ENCODE data around the gene PLCL2. TPM values are rescaled to one million over a fixed set of nuclear protein-coding genes. Genes with fewer than 3 reads are reported as not detected.

Gene PLCL2
- total and polyA plus RNA-seq, 4 donors, result 1.5 to 16.5 (median 9.4) TPM

DNA sequence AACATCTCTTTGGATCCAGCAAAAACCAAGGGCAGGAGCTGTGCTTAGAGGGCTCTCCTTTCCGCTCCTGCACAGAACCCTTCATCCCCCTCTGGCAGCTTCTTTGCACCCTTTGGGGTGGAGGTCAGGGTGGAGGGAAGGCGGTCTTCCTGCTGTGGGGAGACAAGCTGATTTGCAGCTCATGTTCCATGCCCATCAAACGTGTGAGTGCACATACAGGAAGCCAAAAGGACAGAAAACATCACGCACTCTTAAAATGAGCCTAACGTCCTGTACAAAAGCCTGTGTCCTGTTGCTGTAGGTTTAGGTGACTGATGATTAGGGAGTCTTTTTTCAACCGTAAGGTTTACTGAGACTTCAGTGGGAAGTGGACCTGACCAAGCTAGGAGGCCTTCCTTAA is 195.2 kb downstream of the PLCL2 start:
- Histone ChIP-seq H3K27me3 (ENCODE audit: control insufficient read depth in 4 of 4, insufficient read depth in 4 of 4, low read length in 3 of 4) (no peaks in the 10 kb centered on the region), H3K9ac (ENCODE audit: low read depth in 1 of 2, low read length in 2 of 2) (no peak overlapping the region), H3K27ac (ENCODE audit: low read depth in 1 of 2, low read length in 2 of 2) (no peak overlapping the region), H3K4me1 (ENCODE audit: control insufficient read depth in 4 of 4, insufficient read depth in 4 of 4, low read length in 3 of 4) (no peaks in the 10 kb centered on the region), H3K36me3 (ENCODE audit: control insufficient read depth in 4 of 4, insufficient read depth in 3 of 4, low read depth in 1 of 4, low read length in 3 of 4) (peaks cover 0 to 8% (median 4%) of the 10 kb centered on the region in 4 donors), H3K9me3 (ENCODE audit: control insufficient read depth in 4 of 4, low read length in 3 of 4) (no peaks in the 10 kb centered on the region), H3K4me3 (ENCODE audit: low read depth in 1 of 3, low read length in 3 of 3) (no peak overlapping the region)
- WGBS, result 93% methylated on average over 6 of the region's 6 CpGs
- no peak for DNase-seq (ENCODE audit: low spot score)
- TF ChIP-seq RAD21 (IDR thresholded peaks at IDR 0.05), result no peak
- no peak for TF ChIP-seq HNF4A (conservative IDR thresholded peaks at IDR 0.05)
- TF ChIP-seq, protein P1, sequence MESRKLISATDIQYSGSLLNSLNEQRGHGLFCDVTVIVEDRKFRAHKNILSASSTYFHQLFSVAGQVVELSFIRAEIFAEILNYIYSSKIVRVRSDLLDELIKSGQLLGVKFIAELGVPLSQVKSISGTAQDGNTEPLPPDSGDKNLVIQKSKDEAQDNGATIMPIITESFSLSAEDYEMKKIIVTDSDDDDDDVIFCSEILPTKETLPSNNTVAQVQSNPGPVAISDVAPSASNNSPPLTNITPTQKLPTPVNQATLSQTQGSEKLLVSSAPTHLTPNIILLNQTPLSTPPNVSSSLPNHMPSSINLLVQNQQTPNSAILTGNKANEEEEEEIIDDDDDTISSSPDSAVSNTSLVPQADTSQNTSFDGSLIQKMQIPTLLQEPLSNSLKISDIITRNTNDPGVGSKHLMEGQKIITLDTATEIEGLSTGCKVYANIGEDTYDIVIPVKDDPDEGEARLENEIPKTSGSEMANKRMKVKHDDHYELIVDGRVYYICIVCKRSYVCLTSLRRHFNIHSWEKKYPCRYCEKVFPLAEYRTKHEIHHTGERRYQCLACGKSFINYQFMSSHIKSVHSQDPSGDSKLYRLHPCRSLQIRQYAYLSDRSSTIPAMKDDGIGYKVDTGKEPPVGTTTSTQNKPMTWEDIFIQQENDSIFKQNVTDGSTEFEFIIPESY (IDR thresholded peaks at IDR 0.05), result no peak
- TF ChIP-seq, protein P2, sequence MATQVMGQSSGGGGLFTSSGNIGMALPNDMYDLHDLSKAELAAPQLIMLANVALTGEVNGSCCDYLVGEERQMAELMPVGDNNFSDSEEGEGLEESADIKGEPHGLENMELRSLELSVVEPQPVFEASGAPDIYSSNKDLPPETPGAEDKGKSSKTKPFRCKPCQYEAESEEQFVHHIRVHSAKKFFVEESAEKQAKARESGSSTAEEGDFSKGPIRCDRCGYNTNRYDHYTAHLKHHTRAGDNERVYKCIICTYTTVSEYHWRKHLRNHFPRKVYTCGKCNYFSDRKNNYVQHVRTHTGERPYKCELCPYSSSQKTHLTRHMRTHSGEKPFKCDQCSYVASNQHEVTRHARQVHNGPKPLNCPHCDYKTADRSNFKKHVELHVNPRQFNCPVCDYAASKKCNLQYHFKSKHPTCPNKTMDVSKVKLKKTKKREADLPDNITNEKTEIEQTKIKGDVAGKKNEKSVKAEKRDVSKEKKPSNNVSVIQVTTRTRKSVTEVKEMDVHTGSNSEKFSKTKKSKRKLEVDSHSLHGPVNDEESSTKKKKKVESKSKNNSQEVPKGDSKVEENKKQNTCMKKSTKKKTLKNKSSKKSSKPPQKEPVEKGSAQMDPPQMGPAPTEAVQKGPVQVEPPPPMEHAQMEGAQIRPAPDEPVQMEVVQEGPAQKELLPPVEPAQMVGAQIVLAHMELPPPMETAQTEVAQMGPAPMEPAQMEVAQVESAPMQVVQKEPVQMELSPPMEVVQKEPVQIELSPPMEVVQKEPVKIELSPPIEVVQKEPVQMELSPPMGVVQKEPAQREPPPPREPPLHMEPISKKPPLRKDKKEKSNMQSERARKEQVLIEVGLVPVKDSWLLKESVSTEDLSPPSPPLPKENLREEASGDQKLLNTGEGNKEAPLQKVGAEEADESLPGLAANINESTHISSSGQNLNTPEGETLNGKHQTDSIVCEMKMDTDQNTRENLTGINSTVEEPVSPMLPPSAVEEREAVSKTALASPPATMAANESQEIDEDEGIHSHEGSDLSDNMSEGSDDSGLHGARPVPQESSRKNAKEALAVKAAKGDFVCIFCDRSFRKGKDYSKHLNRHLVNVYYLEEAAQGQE (IDR thresholded peaks at IDR 0.05), result no peak
- TF ChIP-seq FOXA2 (IDR thresholded peaks at IDR 0.05), result no peak
- TF ChIP-seq NR2F2 (IDR thresholded peaks at IDR 0.05), result no peak
- TF ChIP-seq SP1 (IDR thresholded peaks at IDR 0.05), result no peak
- no peak for TF ChIP-seq JUND (IDR thresholded peaks at IDR 0.05)
- TF ChIP-seq GABPA (IDR thresholded peaks at IDR 0.05 in 1 of 2, conservative IDR thresholded peaks at IDR 0.05 in 1 of 2), result no peak
- no peak for TF ChIP-seq FOXA1 (IDR thresholded peaks at IDR 0.05)
- TF ChIP-seq, protein P3, sequence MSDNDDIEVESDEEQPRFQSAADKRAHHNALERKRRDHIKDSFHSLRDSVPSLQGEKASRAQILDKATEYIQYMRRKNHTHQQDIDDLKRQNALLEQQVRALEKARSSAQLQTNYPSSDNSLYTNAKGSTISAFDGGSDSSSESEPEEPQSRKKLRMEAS (IDR thresholded peaks at IDR 0.05), result no peak

DNA sequence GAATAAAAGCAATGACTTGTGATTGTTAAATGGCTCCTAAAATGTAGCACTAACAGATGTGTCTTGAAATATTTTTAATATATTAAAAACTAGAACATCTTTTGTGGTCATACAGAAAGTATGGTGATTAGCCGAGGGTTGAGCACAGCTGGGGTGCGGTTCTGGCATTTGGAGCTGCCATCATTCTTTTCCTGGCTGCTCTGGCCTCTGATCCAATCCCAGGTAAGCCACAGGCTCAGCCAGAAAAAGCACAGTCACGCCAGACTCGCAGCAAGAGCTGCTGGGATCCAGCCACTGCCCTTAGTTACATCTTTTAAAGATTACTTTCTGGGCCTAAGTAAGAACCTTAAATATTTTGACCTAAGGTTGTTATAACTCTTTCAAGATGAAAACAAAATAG is 196.8 kb downstream of the PLCL2 start:
- H3K9me3 ChIP-seq (ENCODE audit: control insufficient read depth in 4 of 4, low read length in 3 of 4), result no peaks in the 10 kb centered on the region
- no peak overlapping the region for H3K27ac ChIP-seq (ENCODE audit: low read depth in 1 of 2, low read length in 2 of 2)
- no peak for DNase-seq (ENCODE audit: low spot score)
- no peak overlapping the region for H3K9ac ChIP-seq (ENCODE audit: low read depth in 1 of 2, low read length in 2 of 2)
- TF ChIP-seq, protein P3 (IDR thresholded peaks at IDR 0.05), result no peak
- TF ChIP-seq, protein P4, sequence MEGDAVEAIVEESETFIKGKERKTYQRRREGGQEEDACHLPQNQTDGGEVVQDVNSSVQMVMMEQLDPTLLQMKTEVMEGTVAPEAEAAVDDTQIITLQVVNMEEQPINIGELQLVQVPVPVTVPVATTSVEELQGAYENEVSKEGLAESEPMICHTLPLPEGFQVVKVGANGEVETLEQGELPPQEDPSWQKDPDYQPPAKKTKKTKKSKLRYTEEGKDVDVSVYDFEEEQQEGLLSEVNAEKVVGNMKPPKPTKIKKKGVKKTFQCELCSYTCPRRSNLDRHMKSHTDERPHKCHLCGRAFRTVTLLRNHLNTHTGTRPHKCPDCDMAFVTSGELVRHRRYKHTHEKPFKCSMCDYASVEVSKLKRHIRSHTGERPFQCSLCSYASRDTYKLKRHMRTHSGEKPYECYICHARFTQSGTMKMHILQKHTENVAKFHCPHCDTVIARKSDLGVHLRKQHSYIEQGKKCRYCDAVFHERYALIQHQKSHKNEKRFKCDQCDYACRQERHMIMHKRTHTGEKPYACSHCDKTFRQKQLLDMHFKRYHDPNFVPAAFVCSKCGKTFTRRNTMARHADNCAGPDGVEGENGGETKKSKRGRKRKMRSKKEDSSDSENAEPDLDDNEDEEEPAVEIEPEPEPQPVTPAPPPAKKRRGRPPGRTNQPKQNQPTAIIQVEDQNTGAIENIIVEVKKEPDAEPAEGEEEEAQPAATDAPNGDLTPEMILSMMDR (IDR thresholded peaks at IDR 0.05; ENCODE audit: low read depth, low read length, missing input control), result no peak
- TF ChIP-seq FOXA1 (IDR thresholded peaks at IDR 0.05) (no peak), TAF1 (conservative IDR thresholded peaks at IDR 0.05) (no peak), HNF4G (IDR thresholded peaks at IDR 0.05) (no peak), GABPA (IDR thresholded peaks at IDR 0.05 in 1 of 2, conservative IDR thresholded peaks at IDR 0.05 in 1 of 2) (no peak), FOXA2 (IDR thresholded peaks at IDR 0.05) (no peak), EGR1 (IDR thresholded peaks at IDR 0.05; ENCODE audit: low read depth in 2 of 2) (no peak), SP1 (IDR thresholded peaks at IDR 0.05) (no peak), JUND (IDR thresholded peaks at IDR 0.05) (no peak), YY1 (IDR thresholded peaks at IDR 0.05) (no peak), RAD21 (IDR thresholded peaks at IDR 0.05) (no peak), NR2F2 (IDR thresholded peaks at IDR 0.05) (no peak)
- TF ChIP-seq, protein P2 (IDR thresholded peaks at IDR 0.05), result no peak
- TF ChIP-seq, protein P1 (IDR thresholded peaks at IDR 0.05), result no peak
- TF ChIP-seq, protein P5, sequence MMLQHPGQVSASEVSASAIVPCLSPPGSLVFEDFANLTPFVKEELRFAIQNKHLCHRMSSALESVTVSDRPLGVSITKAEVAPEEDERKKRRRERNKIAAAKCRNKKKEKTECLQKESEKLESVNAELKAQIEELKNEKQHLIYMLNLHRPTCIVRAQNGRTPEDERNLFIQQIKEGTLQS (IDR thresholded peaks at IDR 0.05), result no peak
- no peaks in the 10 kb centered on the region for H3K27me3 ChIP-seq (ENCODE audit: control insufficient read depth in 4 of 4, insufficient read depth in 4 of 4, low read length in 3 of 4)
- WGBS, result 95% methylated on average over 4 of the region's 4 CpGs
- H3K36me3 ChIP-seq (ENCODE audit: control insufficient read depth in 4 of 4, insufficient read depth in 3 of 4, low read depth in 1 of 4, low read length in 3 of 4), result peaks cover 0 to 8% (median 2%) of the 10 kb centered on the region in 4 donors
- no peak overlapping the region for H3K4me3 ChIP-seq (ENCODE audit: low read depth in 1 of 3, low read length in 3 of 3)
- no peaks in the 10 kb centered on the region for H3K4me1 ChIP-seq (ENCODE audit: control insufficient read depth in 4 of 4, insufficient read depth in 4 of 4, low read length in 3 of 4)
